ENCODE results near the gene CRYL1. TPM values are rescaled to one million over a fixed set of nuclear protein-coding genes. Genes with fewer than 3 reads are reported as not detected.

CRYL1 gene
- polyA plus RNA-seq, 1 donor = 24.1 TPM

DNA sequence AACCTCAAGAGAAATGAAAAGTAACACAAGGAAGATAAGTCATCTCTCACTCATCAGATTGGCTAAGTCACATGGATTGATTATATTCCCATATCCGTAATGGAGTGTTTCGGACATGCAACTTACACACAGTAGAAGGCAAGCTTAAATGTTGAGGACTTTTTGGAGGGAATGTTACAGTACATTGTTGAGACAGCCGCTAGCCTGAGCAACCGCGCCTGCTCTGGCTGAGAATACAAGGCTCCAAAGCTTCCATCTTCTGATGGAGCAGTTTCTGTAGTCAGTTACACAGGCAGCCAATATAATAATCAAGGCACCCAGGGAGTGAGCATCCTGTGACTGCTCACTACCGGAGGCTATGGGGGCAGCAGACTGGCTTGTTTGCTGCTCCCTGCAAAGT, 1.0 kb upstream of the CRYL1 start:
- DNase-seq = peak; percentile 23

DNA sequence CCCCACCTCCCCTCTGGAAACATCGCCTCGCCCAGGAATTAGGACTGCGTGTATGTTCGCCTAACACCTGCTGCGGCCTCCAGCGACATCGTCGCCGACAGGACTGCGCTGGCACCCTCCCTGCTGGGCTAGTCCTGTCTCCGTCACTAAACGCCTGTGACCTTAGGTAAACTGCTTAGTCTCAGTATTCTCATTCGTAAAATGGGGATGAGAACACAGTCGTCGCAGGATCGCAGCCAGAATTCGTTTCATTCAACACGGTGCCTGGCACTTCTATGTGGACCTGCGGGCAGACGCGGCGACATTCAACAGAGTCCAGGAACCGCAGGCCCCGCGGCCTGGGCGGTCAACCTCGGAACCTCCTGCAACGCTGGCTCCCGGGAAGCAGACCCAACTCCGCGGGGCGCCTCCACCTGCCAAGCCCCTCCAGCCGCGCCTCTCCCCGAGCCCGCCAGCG, 485 bp downstream of the CRYL1 start:
- DNase-seq = peak; percentile 37

DNA sequence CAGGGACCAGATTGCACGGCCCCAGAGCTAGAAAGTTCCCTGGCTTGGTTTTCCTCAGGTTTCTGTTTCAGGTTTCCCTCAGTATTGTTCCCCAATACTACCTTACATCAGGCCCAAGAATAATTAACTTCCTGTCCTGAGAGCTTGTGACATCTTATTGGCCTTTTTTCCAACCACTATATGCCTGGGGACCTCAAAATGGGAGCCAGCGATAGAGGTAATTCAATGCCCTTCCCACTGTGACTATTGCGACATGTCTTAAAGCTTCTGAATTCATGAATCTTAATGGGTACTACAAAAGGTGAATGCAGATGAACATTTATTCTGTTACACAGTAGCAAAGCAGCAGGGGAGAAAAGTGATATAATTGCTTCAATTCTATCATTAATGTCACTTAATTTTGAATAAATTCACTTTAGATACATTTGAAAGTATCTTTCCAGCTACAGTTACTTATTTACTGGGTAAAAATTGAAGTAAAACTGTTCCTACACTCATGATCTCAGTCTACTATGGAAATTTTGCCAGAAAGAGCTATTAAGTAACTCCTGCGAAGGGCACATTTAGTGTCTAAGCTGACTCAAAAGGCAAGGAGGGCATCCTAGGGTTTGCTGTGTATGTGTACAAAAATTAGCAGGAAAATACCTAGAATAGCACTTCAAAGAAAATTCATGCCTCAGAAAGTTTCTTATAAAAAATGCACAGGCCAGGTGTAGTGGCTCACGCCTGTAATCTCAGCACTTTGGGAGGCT, 4.1 kb downstream of the CRYL1 start:
- DNase-seq = no peak

DNA sequence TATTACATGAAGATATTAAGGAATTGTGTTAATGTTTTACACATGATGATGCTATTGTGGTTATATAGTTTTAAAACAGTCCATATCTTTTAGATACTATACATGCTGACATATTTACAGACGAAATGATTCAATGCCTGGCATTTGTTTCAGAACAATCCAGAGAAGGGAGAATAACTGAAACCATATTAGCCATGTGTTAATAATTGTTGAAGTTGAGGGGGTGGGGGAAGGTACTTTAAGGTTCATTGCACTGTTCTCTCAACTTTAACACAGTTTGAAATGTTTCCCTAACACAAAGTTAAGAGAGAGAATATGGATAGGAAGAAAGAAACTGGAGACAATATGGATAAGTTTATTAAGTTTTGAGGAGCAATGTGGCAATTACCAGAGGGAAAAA, 5.8 kb downstream of the CRYL1 start:
- no peak for DNase-seq

DNA sequence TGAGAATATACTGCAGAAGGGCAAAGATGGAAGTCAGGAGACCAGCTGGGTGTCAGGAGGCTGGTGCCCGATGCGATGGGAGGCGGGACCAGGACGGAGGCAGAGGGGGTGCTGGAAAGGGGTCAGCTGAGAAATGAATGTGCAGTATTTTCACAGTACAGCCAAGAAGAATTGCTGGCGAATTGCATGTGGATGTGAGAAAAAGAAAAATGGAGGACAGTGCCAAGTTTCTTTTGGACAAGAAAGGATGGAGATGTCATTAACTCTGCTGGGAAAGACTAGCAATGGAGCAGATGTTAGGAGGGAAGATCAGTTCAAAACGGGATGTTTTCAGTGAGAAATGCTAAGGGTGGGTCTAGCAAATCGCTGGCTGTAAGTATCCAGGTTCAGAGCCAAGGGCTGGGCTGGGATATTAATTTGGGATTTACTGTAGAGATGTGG, 7.0 kb downstream of the CRYL1 start:
- DNase-seq = peak; percentile 69

DNA sequence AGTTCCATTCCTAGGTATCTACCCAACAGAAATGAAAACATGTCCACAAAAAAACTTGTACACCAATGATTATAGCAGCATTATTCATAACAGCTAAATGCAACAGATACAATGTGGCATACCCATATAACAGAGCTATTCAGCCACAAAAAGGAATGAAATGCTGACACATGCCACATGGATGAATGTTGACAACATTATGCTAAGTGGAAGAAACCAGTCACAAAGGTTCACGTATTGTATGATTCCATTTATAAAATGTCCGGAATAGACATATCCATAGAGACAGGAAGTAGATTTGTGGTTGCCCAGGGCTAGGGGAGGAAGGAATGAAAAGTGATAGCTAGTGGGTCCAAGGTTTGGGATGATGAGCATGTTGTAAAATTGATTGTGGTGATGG, 10.8 kb downstream of the CRYL1 start:
- DNase-seq = no peak

DNA sequence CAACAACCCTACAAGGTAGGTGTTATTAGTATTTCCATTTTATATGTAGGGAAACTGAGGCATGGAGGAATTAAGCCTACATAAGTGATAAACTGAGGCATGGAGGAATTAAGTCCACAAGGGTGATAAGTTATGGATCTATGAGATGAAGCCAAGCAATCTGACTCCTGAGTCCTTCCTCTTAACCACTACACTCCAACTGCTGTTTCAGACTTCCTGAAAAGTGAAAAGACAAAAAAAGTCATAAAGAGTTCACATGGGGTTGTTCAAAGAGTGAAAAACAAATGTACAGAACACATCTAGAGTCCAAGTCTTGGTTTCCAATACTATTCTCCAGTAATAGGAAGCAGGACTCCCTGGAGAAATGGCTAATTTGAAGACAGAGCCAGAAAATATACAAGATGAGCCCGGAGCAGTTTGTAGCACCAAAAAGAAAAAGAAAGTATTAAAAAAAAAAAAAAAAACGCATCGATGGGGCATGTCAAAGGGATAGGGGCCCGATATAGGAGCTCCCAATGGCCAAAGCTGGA, 12.1 kb downstream of the CRYL1 start:
- no peak for DNase-seq

DNA sequence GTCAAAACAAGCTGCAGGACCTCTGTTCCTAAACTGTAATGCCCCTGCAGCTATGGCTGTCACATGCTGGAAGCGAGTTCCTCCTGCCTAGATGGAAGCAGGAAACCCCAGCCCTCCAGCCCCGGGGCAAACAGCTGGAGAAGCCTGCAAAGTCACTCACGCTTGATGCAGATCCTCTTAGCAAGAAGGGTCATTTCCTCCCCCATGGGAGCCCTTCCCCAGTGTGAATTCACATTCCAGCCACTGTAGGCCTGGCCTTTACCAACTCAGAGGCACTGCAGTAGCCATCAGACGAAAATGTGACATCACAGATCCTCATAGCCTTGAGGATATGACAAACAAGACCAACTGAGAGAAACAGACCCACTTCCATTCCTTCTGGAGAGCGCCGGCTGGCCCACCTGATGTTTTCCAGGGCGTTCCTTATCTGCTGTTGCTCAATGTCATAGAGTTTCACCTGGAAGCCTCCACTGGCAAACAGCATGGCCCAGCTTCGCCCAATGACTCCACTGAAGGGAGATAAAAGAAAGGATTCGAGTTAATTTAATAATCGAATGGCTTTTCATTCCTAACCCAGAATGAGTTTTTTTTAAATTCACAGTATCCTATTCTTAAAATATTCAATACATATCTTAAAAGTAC, 13.5 kb downstream of the CRYL1 start:
- DNase-seq = no peak

DNA sequence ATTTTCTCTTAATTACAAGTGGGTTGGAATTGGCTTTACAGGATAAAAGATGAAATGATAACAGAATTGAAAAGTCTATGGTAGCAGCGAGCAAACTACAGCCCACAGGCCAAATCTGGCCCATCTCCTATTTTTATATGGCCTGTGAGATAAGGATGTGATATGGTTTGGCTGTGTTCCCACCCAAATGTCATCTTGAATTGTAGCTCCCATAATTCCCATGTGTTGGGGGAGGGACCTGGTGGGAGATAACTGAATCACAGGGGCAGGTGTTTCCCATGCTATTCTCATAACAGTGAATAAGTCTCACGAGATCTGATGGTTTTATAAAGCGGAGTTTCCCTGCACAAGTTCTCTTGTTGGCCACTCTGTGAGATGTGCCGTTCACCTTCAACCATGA, 19.0 kb downstream of the CRYL1 start:
- no peak for DNase-seq

DNA sequence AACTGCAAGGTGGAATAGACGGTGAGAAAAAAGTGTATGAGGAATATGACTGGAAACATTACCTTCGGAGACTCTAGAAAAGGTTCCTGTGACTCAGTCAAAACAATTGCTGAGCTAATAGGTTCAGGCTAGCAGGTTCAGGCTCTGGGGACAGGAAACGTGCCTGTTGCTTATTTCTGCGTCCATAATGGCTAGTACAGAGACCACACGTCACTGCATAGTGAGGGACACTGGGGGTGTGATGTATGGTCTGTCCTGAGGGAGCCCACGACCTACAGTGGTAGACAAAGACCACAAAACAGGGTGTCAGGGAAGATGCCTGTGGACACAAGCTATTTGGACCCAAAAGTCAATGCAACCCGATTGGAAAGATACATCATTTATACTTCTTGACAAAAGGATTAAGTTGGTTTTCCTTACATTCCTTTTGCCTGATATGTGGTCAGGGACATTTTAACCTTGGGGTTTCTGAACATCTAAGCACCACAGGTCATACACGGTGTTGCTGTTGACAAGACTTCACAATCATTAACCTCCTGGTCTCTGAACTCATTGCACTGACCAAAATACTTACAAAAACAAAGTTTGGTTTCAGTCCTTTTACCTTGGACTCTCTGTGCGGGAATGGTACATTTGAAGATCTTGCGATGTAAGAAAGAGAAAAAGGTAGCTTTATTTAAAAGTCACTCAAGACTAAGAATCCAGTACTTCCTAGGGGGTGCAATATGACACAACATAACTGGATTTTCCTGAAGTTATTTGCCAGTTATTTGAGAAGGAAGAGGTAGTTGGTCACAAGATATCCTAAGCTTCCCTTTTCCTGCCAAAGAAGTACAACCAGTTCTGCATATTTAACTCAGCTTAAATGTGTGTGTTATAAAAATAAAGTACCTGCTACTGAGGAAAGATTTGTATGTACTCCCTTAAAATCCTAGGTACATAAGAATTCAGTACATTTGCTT, 20.0 kb downstream of the CRYL1 start:
- DNase-seq = no peak

DNA sequence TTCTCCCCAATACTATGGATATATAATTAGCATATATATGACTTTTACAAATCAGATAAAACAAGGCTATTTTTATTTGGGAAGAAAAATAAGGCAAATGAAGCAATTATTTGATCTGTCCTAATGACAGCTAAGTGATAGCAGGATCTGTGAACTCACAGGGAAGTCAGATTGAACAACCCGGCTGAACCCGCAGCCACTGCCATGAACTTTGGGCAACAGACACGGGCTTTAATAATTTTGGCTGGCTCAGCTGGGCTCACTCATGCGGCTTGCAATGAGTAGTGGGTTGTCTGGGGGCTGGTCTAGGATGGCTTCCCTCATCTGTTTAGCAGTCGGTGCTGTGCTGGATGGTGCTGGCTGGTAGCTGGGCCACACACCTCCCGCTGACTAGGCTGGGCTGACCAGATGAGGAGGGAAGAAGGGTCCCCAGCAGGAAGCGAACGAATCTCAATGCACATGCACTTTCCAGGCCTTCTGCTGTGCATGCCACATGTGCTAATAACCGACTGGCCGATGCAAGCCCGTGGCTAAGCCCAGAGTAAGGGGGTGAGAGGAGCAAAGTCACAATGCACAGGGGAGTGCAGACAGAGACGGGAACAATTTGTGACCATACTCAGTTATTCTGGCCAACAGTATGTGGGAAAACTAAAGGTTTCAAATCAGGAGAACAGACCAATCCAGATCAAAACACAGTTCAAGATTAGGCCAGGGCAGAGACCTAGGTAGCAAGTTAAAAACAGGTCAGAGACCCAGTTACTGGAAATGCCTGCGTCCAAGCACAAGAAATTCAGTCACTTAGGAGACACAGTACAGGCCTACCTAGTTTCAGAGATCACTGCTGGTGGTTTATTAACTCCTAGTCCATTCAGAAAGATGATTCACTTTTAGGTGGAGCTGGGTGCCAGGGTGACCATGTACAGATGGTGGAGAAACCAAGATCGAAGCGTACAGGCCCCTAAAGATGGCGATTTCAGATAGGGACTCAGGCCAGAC, 22.3 kb downstream of the CRYL1 start:
- no peak for DNase-seq

DNA sequence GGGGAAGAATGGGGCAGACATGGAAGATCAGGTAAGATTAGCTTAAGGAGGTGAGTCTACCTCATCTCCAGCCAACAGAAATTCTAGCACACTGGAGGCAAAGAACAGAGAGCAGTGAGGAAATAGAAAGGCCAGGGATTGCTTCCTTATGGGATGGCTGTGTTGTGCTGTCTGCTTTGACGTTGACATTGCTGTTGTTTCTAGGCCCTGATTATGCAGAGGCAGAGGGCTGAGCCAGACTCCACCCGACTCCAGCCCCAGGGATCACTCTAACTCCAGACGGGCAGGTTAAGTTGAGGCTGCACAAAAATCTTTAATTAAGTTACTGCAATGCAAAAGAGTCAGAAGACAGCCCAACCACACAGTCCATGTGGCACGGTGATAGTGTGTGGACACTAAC, 24.1 kb downstream of the CRYL1 start:
- DNase-seq = no peak

DNA sequence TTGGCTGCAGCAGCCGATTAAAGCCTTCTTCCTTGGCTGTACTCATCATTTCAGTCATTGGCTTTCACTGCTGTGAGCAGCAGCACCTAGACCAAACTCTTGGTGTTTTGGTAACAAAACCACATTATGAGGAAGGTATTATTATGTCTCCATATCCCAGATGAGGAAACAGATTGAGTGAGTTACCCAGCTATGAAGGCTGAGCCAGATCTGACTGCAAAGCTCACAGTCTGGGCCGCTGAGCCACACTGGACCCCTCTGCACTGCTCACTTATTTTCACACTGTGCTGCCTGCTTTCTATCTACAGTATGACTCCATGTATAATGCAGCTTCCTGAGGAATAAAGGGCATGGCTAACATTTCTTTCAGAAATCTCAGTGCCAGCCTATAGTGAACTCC, 24.5 kb downstream of the CRYL1 start:
- DNase-seq = no peak

DNA sequence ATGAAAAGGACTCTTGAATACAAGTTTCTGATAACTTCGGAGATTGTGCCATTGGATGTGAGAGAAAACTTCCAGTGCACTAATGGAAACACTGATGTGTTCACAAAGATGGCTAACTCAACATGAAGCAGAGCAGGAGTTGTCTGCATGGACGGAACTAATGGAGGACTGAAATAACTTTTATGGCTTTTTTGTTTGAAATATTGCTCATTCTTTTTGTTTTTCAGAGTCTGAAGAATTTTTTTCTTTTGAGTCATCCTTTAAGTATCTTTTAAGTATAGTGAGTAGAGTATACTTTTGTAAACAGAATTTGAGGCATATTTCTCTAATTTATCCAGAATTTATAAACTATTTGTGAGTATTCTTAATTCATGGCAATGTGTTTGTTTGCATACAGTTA, 25.7 kb downstream of the CRYL1 start:
- DNase-seq = no peak

DNA sequence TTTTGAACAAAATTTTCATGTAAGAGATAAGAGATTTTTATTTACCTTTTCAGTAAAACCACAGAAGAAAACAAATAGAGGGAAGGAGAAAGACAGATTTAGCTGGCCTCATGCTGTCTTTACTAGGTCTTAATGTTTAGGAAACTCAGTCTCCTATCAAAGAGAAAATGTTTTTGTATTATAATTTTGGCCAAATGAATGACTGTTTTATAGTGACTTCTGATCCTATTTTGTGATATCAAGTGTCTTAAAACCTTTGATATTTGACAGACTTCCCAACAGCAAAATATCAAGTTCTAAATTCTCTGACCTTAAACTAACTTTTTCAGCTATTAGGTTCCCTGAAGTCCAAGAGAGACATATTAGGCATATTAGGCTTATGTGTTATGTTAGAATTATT, 27.0 kb downstream of the CRYL1 start:
- DNase-seq = no peak

DNA sequence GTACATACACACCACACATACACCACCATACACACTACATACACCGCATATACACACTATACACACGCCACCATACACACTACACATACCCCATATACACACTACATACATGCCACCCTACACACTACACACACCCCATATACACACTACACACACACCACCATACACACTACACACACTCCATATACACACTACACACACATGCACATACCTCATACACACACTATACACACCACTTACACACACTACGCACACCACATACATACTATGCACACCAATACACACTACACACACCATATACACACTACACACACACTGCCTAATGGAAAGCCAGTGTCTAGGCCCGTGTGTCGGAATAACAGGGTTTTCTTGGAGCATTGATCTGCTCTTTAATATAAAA, 27.5 kb downstream of the CRYL1 start:
- DNase-seq = no peak

DNA sequence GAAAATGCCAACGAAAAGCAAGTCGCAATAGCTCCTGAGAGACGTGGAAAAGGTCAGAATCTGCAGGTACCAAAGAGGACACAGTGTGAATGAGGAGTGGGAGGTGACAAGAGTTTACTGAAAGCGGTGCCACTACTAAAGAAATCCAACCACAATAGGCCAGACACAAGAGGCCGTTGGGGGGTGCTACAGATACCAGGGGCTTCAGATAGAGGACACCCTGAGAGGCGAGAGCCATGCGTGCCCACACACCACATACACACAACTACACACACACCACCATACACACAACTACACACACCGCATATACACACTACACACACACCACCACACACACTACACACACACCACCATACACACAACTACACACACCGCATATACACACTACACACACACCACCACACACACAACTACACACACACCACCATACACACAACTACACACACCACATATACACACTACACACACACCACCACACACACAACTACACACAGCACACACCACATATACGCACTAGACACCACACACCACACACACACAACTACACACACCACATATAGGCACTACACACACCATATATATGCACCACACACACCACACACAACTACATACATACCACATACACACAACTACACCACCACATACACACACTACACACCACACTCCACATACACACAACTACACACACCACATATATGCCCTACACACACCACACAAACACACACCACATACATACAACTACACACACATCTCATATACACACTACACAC, 28.5 kb downstream of the CRYL1 start:
- no peak for DNase-seq

DNA sequence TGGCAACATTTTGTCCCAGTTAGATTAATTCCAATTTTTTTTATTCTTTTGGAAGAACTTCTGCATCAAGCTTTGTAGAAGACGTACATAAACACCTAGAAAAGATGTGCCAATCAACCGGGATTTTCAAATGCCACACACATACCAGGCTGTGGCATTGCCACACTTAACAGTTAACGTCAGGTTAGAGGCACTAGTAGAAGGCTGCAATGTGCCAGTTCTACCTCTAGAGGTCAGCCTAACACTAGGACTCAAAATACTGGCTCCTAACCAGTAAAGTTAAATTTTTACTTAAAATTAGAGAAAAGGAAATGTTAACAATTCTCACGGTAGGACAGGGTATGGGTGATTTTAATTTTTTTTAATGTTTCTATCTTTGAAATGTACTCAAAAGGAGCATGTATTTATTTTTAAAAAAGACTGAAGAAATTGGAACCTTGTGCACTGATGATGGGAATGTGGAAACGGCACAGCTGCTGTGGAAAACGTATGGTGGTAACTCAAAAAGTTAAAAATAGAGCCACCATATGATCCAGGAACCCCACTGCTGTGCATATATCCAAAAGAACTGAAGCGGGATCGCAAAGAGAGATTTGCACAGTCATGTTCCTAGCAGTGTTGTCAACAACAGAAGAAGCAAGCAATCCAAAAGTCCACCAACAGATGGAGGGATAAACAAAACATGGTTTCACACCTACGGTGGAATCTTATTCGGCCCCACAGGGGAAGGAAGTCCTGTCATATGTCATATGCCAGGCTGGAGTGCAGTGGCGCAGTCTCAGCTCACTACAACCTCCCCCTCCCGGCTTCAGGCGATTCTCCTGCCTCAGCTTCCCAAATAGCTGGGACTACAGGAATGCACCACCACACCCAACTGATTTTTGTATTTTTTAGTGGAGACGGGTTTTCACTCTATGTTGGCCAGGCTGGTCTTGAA, 30.3 kb downstream of the CRYL1 start:
- peak; percentile 63 for DNase-seq

DNA sequence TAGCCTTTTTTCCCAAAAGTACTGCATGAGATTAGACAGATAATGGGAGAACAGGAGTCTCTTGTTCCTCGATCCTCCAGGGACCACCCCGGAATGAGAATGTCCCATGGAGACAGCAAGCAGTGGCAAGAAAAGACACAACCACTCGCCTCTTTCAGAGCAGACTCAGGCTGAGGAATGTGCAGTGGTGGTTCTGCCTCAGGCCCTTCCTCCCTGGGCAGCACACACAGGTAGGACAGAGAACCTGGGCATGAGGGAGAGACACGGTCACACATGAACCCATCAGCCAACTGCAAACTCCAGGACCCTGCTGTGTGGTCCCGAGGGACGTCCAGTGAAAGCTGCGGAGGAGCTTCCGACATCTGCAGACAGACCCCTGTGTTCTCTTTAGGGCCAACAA, 31.0 kb downstream of the CRYL1 start:
- no peak for DNase-seq

DNA sequence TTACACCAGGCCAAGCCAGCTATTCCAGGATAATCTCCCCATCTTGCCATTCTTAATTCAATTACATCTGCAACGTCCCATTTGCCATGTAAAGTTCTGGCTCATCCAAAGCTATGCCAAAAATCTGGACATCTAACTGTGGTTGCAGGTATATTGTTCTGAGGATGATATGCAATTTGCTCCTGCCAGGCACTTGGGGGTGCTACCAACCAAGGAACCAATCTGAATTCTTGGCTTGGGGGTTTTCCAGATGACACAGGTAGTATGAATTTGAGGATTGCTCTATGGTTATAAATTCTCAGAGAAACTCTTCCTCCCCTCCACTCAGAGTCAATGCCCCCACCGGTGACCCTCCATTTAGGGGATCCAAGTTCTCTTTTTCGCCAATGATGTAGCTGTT, 33.0 kb downstream of the CRYL1 start:
- no peak for DNase-seq

All from hindlimb muscle (tissue), 1 donor.